Left lung (tissue), 10 donors: ENCODE results near the gene TDP2. TPM values are rescaled to one million over a fixed set of nuclear protein-coding genes. Genes with fewer than 3 reads are reported as not detected.

ENCODE experiments used
- ATAC-seq: fragments of 200-7000 bp; cut with Tn5 transposase; one replicate; pipeline ENCODE4 v1.9.1; 2020; ENCODE audit warnings: moderate library complexity
- DNase-seq, 4 donors: peaks; one replicate each; pipeline ENCODE4 v3.0.0-alpha.2; 2013 to 2020
- H3K27ac ChIP-seq, 2 donors: fragments of 200-600 bp; sonication (generic) in 1 of 2; one replicate each; pipeline versions ENCODE4 v1.5.0 to v1.8.0; 2020 to 2021
- H3K27me3 ChIP-seq, 2 donors: fragments of 200-600 bp; sonication (generic) in 1 of 2; one replicate each; pipeline versions ENCODE4 v1.5.0 to v1.8.0; 2020 to 2021
- H3K36me3 ChIP-seq, 2 donors: fragments of 200-600 bp; sonication (generic) in 1 of 2; one replicate each; pipeline versions ENCODE4 v1.5.0 to v1.8.0; 2020 to 2021
- H3K4me1 ChIP-seq, 2 donors: fragments of 200-600 bp; one replicate each; pipeline ENCODE4 v1.8.0; 2021
- H3K4me3 ChIP-seq, 2 donors: fragments of 200-600 bp; sonication (generic) in 1 of 2; one replicate each; pipeline versions ENCODE4 v1.5.0 to v1.8.0; 2020 to 2021; ENCODE audit warnings: mild to moderate bottlenecking in 1 of 2
- H3K9me3 ChIP-seq, 2 donors: fragments of 200-600 bp; sonication (generic) in 1 of 2; one replicate each; pipeline versions ENCODE4 v1.5.0 to v1.8.0; 2020 to 2021
- intact Hi-C, 2 donors: fragments of 100-400 bp; cut with DNase I; formaldehyde crosslinking; loops; one replicate each; pipeline versions ENCODE4 v1.11.2 to v1.14.2; 2022
- polyA plus RNA-seq, 6 donors: library from polyadenylated mRNA; unstranded; fragments of 120-200 nt; gene quantifications; one replicate each; pipeline ENCODE4 v1.2.1, GENCODE V29; 2013; ENCODE audit not compliant: insufficient read length in 6 of 6
- total RNA-seq, 2 donors: library from RNA; stranded (reverse); fragmentation: NEBNext Ultra II Directional; extraction: Animal tissue kit (Norgen Biotek cat#: 25700); gene quantifications; one replicate each; pipeline ENCODE4 v1.2.1, GENCODE V29; 2021
- TF ChIP-seq, protein P1 (sequence below), 2 donors: fragments of 200-600 bp; sonication (generic) in 1 of 2; IDR thresholded peaks; one replicate each; pipeline versions ENCODE4 v1.5.0 to v1.8.0; 2021; ENCODE audit warnings: antibody characterized with exemption in 2 of 2
- donor health status: DM: no; HTN: yes; CAD: no.
- donor health status: DM: no; HTN: no; CAD: no.

TDP2 gene
- total and polyA plus RNA-seq, 8 donors = 33.9 to 60.1 (median 47.6) TPM

- no peak for ATAC-seq
- Histone ChIP-seq H3K36me3 (no peaks in the 10 kb centered on the region), H3K9me3 (no peaks in the 10 kb centered on the region), H3K4me3 (no peak overlapping the region), H3K4me1 (no peaks in the 10 kb centered on the region), H3K27me3 (no peaks in the 10 kb centered on the region), H3K27ac (no peak overlapping the region)
- DNase-seq = no peak
- intact Hi-C loops = no loop called here
- TF ChIP-seq, protein P1, sequence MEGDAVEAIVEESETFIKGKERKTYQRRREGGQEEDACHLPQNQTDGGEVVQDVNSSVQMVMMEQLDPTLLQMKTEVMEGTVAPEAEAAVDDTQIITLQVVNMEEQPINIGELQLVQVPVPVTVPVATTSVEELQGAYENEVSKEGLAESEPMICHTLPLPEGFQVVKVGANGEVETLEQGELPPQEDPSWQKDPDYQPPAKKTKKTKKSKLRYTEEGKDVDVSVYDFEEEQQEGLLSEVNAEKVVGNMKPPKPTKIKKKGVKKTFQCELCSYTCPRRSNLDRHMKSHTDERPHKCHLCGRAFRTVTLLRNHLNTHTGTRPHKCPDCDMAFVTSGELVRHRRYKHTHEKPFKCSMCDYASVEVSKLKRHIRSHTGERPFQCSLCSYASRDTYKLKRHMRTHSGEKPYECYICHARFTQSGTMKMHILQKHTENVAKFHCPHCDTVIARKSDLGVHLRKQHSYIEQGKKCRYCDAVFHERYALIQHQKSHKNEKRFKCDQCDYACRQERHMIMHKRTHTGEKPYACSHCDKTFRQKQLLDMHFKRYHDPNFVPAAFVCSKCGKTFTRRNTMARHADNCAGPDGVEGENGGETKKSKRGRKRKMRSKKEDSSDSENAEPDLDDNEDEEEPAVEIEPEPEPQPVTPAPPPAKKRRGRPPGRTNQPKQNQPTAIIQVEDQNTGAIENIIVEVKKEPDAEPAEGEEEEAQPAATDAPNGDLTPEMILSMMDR (IDR thresholded peaks at IDR 0.05) = no peak
Measured at GRCh38 chr6:24620637-24621036, 46.1 kb downstream of the TDP2 start.

- intact Hi-C loops = no loop called here
- H3K4me3 ChIP-seq = no peak overlapping the region
- H3K27me3 ChIP-seq = peaks cover 0 to 5% of the 10 kb centered on the region in 2 donors
- DNase-seq (no peak), ATAC-seq (no peak)
- no peak overlapping the region for H3K27ac ChIP-seq
- TF ChIP-seq, protein P1 (IDR thresholded peaks at IDR 0.05) = no peak
- no peaks in the 10 kb centered on the region for H3K4me1 ChIP-seq
- H3K9me3 ChIP-seq = no peaks in the 10 kb centered on the region
- no peaks in the 10 kb centered on the region for H3K36me3 ChIP-seq
Measured at GRCh38 chr6:24619661-24620060, 47.0 kb downstream of the TDP2 start.

DNA sequence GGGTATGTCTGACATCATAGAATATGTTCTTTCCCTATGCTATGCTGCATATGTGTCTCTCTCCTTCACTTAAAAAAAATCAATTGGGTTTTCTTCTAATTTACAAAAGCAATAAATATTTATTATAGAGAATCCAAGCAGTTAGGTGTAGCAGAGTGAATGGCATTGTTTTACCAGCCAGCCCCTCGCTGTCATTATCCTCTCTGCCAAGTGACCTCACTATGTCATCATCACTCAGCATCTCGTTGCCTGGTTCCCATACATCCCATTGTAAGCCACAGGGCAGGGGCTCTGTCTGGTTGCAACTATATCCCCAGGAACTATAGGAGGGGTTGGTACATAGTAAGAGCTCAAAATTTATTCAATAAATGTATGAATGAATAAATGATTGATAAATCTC is 52.1 kb downstream of the TDP2 start:
- Histone ChIP-seq H3K27me3 (peaks cover 0 to 11% of the 10 kb centered on the region in 2 donors), H3K36me3 (no peaks in the 10 kb centered on the region), H3K4me3 (no peak overlapping the region), H3K4me1 (no peaks in the 10 kb centered on the region), H3K9me3 (no peaks in the 10 kb centered on the region), H3K27ac (no peak overlapping the region)
- TF ChIP-seq, protein P1 (IDR thresholded peaks at IDR 0.05) = no peak
- ATAC-seq (no peak), DNase-seq (no peak)
- intact Hi-C loops = no loop called here

DNA sequence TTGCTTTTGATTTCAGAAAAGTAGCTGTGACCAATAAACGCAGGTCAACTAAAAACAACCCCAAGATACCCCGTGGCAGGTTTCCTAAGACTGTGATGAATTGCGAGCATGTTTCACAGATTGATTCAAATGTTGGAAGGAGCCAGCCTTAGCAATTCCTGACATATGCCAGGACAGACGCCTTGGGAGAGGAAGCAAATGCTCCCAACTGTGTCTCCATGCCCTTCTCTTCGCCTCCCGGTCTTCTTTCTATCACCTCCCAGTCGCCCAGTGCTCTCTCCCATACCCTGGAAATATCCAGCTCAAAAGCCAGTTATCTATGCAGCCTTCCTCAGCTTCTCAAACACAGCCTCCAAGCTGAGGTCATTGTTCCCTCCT is 52.7 kb downstream of the TDP2 start:
- no peak for ATAC-seq
- Histone ChIP-seq H3K4me1 (no peaks in the 10 kb centered on the region), H3K4me3 (no peak overlapping the region), H3K27me3 (peaks cover 0 to 11% of the 10 kb centered on the region in 2 donors), H3K27ac (no peak overlapping the region), H3K36me3 (no peaks in the 10 kb centered on the region), H3K9me3 (no peaks in the 10 kb centered on the region)
- TF ChIP-seq, protein P1 (IDR thresholded peaks at IDR 0.05) = no peak
- no peak for DNase-seq
- intact Hi-C loops = no loop called here

DNA sequence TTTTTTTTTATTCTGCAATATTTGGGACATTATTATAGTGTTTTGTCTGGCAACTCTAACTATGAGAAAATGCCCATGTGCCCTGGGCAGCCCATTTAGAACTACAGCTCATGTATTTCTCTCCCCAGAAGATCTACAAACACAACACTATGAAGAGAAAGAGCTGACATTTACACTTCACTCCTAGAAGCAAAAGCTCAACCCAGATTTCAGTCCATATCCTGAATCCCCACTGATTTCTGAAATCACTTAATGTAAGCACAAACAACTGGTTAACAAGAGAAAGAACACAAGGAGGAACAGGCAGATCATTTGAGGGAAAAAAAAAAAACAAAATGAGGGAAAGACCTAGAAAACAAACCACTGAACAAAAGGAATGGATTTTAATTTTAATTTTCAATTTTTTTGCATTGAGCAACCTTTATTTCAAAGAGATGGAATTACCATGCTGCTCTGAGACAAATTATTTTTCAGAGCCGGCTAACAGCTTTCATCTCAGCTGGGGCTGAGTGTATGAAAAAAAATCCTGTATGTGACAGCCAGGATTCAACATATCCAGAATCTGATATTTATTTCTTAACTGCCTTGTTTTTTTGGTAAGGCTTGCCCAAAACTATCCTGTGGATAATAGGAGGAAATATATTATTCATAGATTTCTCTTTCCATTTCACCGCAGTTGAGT is 53.2 kb downstream of the TDP2 start:
- TF ChIP-seq, protein P1 (IDR thresholded peaks at IDR 0.05) = no peak
- DNase-seq = no peak

More for the DNA sequence above, 53.2 kb downstream of the TDP2 start:
- H3K4me1 ChIP-seq = no peaks in the 10 kb centered on the region
- H3K4me3 ChIP-seq = no peak overlapping the region
- H3K9me3 ChIP-seq = no peaks in the 10 kb centered on the region
- peaks cover 0 to 11% of the 10 kb centered on the region in 2 donors for H3K27me3 ChIP-seq
- H3K36me3 ChIP-seq = no peaks in the 10 kb centered on the region
- intact Hi-C loops = no loop called here
- H3K27ac ChIP-seq = no peak overlapping the region
- ATAC-seq = no peak
